HG02798 (cell line): ENCODE data around the gene NPDC1.

Experiments used
- ATAC-seq: cut with Tn5 transposase; IDR thresholded peaks from one replicate; pipeline ENCODE4 v1.9.1; 2021; ENCODE audit warnings: mild to moderate bottlenecking; ENCODE audit not compliant: unreplicated experiment, poor library complexity

The NPDC1 gene

DNA sequence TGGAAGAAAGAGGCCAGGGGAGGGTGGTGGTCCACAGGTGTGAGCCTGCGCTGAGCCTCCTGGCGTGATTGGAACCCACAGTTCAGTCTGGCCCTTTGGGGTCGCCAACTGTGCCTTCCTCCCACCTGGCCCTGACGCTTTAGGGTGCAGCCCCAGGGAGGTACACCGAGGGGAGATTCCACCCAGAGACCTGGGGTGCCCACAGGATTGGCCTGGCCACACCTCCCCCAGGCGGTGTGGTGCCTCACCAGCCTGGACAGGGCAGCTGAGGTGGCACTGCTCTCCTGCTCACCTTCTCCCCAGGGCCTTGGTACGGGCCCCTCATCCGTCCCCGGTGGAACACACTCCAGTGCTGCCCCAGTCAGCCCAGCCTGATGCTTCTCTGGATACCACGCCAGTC, 48.6 kb downstream of the NPDC1 start:
- no peak for ATAC-seq

DNA sequence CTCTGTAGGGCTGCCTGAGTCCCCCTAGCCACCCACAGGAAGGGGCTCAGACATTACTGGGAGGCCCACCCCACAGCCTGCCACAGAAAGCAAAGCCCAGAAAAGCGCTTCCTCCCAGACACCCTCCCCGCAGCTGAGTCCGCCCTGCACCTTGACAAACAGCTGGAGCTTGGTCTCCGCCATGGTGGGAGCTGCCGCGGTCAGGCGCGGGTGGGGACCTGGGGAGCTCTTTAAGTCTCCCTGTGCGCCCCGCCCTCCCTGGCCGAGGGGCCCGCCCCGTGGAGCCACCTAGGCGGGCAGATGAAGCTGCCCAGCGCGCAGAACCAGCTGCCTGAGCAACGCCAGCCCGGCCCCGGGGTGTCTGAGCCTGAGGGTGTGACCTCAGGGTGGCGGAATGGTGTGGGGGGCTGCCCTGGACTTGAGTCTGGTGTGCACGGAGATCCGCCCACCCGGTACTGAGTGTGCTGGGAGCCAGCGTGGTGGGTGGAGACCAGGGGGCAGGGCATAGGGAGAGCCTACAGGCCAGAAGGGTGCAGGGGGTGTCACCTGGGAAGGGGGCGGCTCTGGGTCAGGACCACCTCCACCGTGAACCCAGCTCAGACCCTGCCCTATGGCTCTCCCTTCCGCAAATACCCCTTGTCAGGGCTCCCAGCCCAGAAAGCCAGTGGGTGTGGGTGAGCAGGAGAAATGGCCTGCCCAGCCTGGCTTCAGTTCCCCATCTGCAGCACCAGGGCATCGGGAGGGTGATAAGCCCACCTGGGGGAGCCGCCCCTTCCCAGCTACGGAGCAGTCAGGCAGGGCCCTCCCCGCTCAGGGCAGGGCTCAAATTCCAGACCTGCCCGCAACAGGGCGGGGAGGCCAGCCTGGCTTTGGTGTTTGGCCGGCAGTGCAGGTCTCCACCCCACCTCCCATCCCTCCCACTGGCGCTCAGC, 49.4 kb downstream of the NPDC1 start, which contains the start of gene CLIC3:
Gene CLIC3 (minus strand): TSS at position 208 of the 932 bp plus-strand sequence. CDS start 25 bp downstream, at position 183.
- no peak for ATAC-seq

DNA sequence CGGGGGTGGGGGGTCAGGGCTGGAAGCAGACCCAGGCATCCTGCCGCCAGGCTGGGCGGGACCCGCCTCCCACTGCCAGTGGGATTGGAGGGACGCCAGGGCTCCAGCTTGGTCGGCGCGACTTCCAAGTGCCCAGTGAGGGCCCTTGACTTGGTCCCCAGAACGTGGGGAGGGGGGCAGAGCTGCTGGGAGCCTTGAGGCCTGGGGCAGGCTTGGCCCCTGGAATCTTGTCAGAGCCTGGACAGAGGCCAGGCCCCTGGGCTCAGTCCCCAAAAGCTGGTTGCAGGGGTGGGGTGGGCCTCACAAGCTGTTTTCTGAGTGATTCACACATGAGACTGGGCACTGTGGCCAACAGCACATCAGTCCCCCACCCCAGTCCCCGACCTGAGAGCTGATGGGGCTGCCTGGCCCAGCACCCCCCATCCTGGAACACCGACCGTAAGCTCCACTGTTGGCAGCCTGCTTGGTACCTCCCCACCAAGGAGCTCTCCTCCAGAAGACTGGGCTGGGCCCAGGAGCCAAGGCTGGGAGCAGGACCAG, 50.1 kb downstream of the NPDC1 start:
- no peak for ATAC-seq

- no peak for ATAC-seq
These were observed 50.6 kb downstream of the NPDC1 start for GRCh38 chr9:136995362-136995761.

DNA sequence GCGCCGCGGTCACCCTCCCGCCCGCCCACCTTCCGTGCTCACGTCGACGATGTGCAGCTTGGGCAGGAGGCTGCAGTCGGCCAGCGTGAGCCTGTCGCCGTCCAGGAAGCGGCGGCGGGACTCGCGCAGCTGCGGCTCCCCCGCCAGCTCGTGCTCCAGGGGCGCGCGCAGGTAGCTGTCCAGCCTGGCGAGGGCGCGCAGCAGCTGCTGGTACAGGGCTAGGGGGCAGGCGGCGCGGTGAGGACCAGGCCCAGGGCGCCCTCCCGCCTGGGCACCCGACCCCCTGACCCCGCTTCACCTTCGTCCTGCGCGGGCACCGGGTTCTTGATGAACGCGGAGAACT, 51.1 kb downstream of the NPDC1 start:
- no peak for ATAC-seq

DNA sequence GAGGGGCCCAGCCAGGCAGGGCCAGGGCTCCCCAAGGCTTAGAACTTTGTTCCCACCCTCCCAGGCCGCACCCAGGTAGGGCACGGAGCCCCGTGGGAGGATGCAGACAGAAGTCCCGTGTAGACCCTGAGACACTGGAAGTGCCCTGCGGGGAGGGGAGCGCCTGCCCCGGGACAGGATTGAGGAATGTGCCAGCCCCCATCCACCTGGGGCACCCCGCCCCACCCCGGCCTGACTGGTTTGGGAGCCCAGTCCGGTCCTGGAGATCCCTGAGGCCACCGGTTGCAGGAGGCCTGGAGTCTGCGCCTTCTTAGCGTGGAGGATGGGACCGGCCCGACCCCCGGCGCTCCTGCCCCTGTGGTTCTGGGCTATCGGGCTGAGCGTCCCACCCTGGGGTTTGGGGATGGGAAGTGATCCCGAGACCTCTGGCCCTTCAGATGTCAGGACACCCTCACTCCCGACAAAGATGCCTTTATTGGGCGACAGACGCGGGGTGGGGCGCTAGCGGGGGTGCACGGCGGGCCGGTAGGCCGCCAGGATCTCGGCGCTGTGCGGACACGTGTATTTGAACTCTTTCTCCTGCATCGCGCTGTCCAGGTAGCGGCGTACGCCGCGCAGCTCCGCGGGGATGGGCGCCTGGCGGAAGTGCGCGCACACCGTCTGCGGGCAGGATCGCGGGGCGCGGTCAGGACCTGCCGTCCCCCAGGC, 51.6 kb downstream of the NPDC1 start:
- ATAC-seq: no peak

- ATAC-seq: no peak
These were observed 53.1 kb downstream of the NPDC1 start for GRCh38 chr9:136992819-136993369.

- ATAC-seq: peak; percentile 89
These were observed 53.8 kb downstream of the NPDC1 start, which contains the start of gene PAXX for GRCh38 chr9:136991993-136992818. PAXX (plus strand) TSS chr9:136992422; CDS start chr9:136992444, 22 bp downstream.

- no peak for ATAC-seq
These were observed 55.6 kb downstream of the NPDC1 start for GRCh38 chr9:136990242-136990911.
